ENCODE results near the gene SELENON.

DNA sequence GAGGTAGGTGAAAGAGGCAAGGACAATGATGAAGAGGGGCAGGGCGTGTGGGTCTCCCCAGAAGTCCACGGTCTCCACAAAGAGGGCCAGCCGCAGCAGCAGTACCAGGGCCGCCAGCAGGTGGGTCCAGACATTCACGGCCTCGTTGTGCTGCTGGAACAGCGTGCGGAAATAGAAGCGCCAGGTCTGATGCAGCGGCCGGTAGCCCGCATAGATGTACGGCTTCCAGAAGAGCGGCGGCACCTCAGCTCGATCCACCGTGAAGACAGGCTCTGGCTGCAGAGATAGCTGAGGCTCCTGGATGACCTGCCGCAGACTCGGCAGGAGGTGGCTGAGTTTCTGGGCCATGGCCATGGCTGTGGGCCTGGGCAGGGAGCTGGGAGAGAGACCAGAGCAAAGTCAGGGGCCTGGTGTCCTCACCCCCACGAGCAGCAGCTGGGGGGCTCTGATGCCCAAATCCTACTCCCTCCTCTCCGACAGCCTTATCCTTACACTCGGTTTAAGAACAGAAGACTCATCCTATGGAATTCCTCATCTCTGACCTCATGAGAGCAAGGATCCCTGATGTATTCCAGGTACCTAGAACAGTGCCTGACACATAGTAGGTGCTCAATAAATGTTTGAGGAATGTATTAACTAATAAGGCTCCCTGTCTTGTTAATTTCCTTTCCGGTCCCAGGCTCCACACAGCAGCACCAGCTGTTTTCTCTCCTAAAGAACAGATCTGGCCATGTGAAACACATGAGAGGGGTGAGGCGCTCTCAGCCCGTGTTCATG is 63.7 kb downstream of the SELENON start:
- TF ChIP-seq CTCF (conservative IDR thresholded peaks at IDR 0.05) (no peak), ZFX (IDR thresholded peaks at IDR 0.05) (no peak)
